Activated gamma-delta T cell treated with anti-CD3 and anti-CD28 coated beads, Interleukin-2, amount 50 U/mL, for 16 hours (primary cell): ENCODE data around the gene DNAJC5.

ENCODE experiments used
- DNase-seq: peaks from one replicate; pipeline ENCODE4 v3.0.0-alpha.2; 2020; ENCODE audit warnings: low read depth

Gene DNAJC5

GRCh38 chr20:63884506-63885263 is 10.2 kb upstream of the DNAJC5 start:
- no peak for DNase-seq

GRCh38 chr20:63885264-63886053 is 9.5 kb upstream of the DNAJC5 start:
- no peak for DNase-seq

GRCh38 chr20:63886054-63886419 is 8.9 kb upstream of the DNAJC5 start:
- no peak for DNase-seq

GRCh38 chr20:63886921-63887320 is 8.0 kb upstream of the DNAJC5 start:
- DNase-seq: no peak

GRCh38 chr20:63889241-63890200 is 5.4 kb upstream of the DNAJC5 start:
- DNase-seq: no peak

GRCh38 chr20:63890201-63890576 is 4.7 kb upstream of the DNAJC5 start:
- no peak for DNase-seq

GRCh38 chr20:63890616-63891015 is 4.3 kb upstream of the DNAJC5 start:
- no peak for DNase-seq

- DNase-seq: no peak
Measured at GRCh38 chr20:63891061-63892002, 3.6 kb upstream of the DNAJC5 start.

GRCh38 chr20:63892402-63892801 is 2.5 kb upstream of the DNAJC5 start:
- DNase-seq: no peak

- DNase-seq: no peak
Measured at GRCh38 chr20:63893999-63894357, 948 bp upstream of the DNAJC5 start.

GRCh38 chr20:63895202-63895951 is 451 bp downstream of the DNAJC5 start:
- no peak for DNase-seq

- DNase-seq: no peak
Measured at GRCh38 chr20:63895952-63896263, 982 bp downstream of the DNAJC5 start.

- peak; percentile 7 for DNase-seq
Measured at GRCh38 chr20:63896264-63897105, 1.6 kb downstream of the DNAJC5 start.

- DNase-seq: no peak
Measured at GRCh38 chr20:63897978-63898561, 3.1 kb downstream of the DNAJC5 start.

- DNase-seq: no peak
Measured at GRCh38 chr20:63898882-63899558, 4.1 kb downstream of the DNAJC5 start.

GRCh38 chr20:63900413-63900812 is 5.5 kb downstream of the DNAJC5 start:
- DNase-seq: no peak

- DNase-seq: no peak
Measured at GRCh38 chr20:63903796-63904561, 9.1 kb downstream of the DNAJC5 start.
